Smooth muscle cell (in vitro differentiated cells): ENCODE results near the gene TMCC1. TPM values are rescaled to one million over a fixed set of nuclear protein-coding genes. Genes with fewer than 3 reads are reported as not detected.

Experiments used
- DNase-seq: peaks from one replicate; lab custom pipeline; 2025; ENCODE audit not compliant: unreplicated experiment; lab: John Stamatoyannopoulos, UW
- H2AFZ ChIP-seq: fragments of 200-600 bp; sonication (generic); 2 replicates; pipeline ENCODE4 v1.6.0; 2016; ENCODE audit warnings: antibody characterized with exemption, low read depth, mild to moderate bottlenecking
- H3F3A ChIP-seq: fragments of 200-600 bp; sonication (generic); 2 replicates; pipeline ENCODE4 v1.6.0; 2017; ENCODE audit warnings: antibody characterized with exemption, low read depth
- H3K27ac ChIP-seq: fragments of 200-600 bp; sonication (generic); 2 replicates; pipeline ENCODE4 v1.5.1; 2016; ENCODE audit warnings: low read depth, mild to moderate bottlenecking
- H3K27me3 ChIP-seq: fragments of 200-600 bp; sonication (generic); 2 replicates; pipeline ENCODE4 v1.6.1; 2016; ENCODE audit warnings: low read depth, mild to moderate bottlenecking
- H3K36me3 ChIP-seq: fragments of 200-600 bp; sonication (generic); 2 replicates; pipeline ENCODE4 v1.5.1; 2016; ENCODE audit warnings: low read depth
- H3K4me1 ChIP-seq: fragments of 200-600 bp; sonication (generic); 2 replicates; pipeline ENCODE4 v1.5.1; 2016; ENCODE audit warnings: low read depth
- H3K4me2 ChIP-seq: fragments of 200-600 bp; sonication (generic); 2 replicates; pipeline ENCODE4 v1.6.0; 2016; ENCODE audit warnings: mild to moderate bottlenecking
- H3K4me3 ChIP-seq: fragments of 200-600 bp; sonication (generic); 2 replicates; pipeline ENCODE4 v1.5.1; 2016; ENCODE audit warnings: mild to moderate bottlenecking
- H3K79me2 ChIP-seq: fragments of 200-600 bp; sonication (generic); 2 replicates; pipeline ENCODE4 v1.6.0; 2016; ENCODE audit warnings: low read depth, mild to moderate bottlenecking
- H3K9ac ChIP-seq: fragments of 200-600 bp; sonication (generic); 2 replicates; pipeline ENCODE4 v1.6.0; 2016; ENCODE audit warnings: low read depth
- H3K9me3 ChIP-seq: fragments of 200-600 bp; sonication (generic); replicated peaks from 2 replicates; pipeline ENCODE4 v1.5.1; 2016; ENCODE audit warnings: low read depth
- H4K20me1 ChIP-seq: fragments of 200-600 bp; sonication (generic); 2 replicates; pipeline ENCODE4 v1.6.0; 2016; ENCODE audit warnings: low read depth
- WGBS: methylation state at CpG from one replicate; pipeline ENCODE4 v1.1.7; 2016; ENCODE audit warnings: low lambda C conversion rate; 5-methylcytosine and 5-hydroxymethylcytosine counted together
- polyA plus RNA-seq: library from polyadenylated mRNA; unstranded; fragments of >200 nt; fragmentation: Nextera tagmentation; extraction: Ambion mirVana; gene quantifications from 2 replicates; pipeline ENCODE4 v1.2.1, GENCODE V29; 2016
- total RNA-seq: library from RNA; depleted of rRNA; stranded (reverse); fragments of >200 nt; gene quantifications from 2 replicates; pipeline ENCODE4 v1.2.3, GENCODE V29; 2014
- TF ChIP-seq, protein P1 (sequence below): fragments of 200-600 bp; sonication (generic); IDR thresholded peaks from 2 replicates; pipeline ENCODE4 v1.5.1; 2017; ENCODE audit warnings: borderline replicate concordance, mild to moderate bottlenecking, antibody characterized with exemption; ENCODE audit not compliant: insufficient read depth, poor library complexity, severe bottlenecking

TMCC1 gene
- total and polyA plus RNA-seq, 2 experiments from 2014 or later: 5.3 to 17.8 TPM

DNA sequence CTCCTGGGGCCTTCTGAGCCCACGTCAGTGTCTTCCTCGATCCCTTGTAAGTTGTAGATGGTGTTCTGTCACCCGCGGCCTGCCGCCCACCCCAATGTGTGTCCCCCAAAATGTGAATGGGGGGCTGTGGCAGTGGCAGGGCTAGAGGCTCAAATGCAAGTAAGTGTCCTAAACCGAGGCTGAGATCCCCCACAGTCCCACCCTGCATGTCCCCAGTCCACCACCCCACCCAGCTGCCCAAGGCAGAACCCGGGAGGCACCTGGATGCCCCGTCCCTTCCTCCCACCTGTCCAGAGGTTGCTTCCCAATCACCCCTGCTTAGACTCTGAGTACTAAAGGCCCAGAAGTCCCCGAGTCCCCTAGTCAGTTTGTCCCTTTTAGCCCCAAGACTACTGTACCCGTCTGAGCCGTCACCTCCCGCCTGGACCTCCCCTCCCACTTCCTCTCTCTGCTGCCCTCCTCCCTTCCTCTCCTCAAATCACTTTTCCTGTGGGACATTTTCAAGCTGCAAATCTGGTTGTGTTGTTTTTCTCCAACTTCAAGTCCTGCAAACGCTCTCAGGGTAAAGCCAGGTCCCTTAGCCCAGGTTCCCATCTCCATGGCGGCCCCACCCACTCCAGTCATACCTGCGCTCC, 275.2 kb downstream of the TMCC1 start:
- H3K79me2 ChIP-seq: no peaks in the 10 kb centered on the region
- H3K9ac ChIP-seq: no peak overlapping the region
- no peaks in the 10 kb centered on the region for H3K27me3 ChIP-seq
- TF ChIP-seq, protein P1, sequence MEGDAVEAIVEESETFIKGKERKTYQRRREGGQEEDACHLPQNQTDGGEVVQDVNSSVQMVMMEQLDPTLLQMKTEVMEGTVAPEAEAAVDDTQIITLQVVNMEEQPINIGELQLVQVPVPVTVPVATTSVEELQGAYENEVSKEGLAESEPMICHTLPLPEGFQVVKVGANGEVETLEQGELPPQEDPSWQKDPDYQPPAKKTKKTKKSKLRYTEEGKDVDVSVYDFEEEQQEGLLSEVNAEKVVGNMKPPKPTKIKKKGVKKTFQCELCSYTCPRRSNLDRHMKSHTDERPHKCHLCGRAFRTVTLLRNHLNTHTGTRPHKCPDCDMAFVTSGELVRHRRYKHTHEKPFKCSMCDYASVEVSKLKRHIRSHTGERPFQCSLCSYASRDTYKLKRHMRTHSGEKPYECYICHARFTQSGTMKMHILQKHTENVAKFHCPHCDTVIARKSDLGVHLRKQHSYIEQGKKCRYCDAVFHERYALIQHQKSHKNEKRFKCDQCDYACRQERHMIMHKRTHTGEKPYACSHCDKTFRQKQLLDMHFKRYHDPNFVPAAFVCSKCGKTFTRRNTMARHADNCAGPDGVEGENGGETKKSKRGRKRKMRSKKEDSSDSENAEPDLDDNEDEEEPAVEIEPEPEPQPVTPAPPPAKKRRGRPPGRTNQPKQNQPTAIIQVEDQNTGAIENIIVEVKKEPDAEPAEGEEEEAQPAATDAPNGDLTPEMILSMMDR: no peak
- 83% methylated on average over 14 of the region's 15 CpGs for WGBS
- H3K9me3 ChIP-seq: no peaks in the 10 kb centered on the region
- no peak overlapping the region for H3K27ac ChIP-seq
- DNase-seq: no peak
- H3F3A ChIP-seq: no peaks in the 10 kb centered on the region
- no peak overlapping the region for H3K4me3 ChIP-seq
- no peak overlapping the region for H3K4me2 ChIP-seq
- H3K36me3 ChIP-seq: no peaks in the 10 kb centered on the region
- H4K20me1 ChIP-seq: no peaks in the 10 kb centered on the region
- H3K4me1 ChIP-seq: no peaks in the 10 kb centered on the region
- H2AFZ ChIP-seq: no peak overlapping the region

DNA sequence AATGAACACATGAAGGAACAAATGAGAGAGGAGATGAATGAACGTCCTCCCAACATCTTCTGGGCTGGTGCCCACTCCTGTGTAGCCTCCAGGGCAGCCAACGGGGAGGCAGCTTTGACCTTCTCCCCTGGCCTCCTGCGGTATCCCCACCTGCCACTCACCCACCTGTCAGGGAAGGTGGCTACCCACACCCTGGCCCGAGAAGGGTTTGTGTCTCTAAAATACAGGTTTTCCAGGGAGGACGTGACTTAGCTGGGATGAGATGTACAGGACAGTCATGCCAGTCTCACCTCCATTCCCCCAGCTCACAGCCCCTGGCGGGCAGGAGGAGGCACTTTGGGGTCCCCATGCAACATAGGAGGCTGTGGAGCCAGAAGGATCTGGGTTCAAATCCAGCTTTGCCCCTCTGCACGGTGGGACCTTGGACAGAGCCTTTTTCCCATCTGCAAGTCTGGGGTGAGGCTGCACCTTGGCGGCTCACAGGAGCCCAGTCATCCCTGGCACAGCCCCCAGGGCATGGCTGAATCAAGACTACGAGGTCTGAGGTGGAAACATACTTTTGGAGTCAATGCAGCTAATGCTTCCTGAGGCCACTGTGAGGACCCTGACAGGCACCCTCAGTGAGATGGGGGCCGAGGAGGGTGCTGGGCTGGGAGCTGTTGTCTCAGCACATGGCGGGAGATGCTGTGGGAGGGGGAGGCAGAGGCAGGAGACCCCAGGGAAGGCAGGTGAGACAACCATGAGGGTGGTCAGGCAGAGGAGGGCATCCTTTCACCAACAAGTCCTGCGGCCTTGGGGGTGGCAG, 275.9 kb downstream of the TMCC1 start:
- H3F3A ChIP-seq: no peaks in the 10 kb centered on the region
- H3K36me3 ChIP-seq: no peaks in the 10 kb centered on the region
- TF ChIP-seq, protein P1: no peak
- no peaks in the 10 kb centered on the region for H4K20me1 ChIP-seq
- H3K9me3 ChIP-seq: no peaks in the 10 kb centered on the region
- 97% methylated on average over 12 of the region's 12 CpGs for WGBS
- no peak overlapping the region for H2AFZ ChIP-seq
- peak overlapping the region; percentile 46 for H3K9ac ChIP-seq
- H3K27me3 ChIP-seq: no peaks in the 10 kb centered on the region
- no peaks in the 10 kb centered on the region for H3K4me1 ChIP-seq
- H3K79me2 ChIP-seq: no peaks in the 10 kb centered on the region
- H3K4me3 ChIP-seq: no peak overlapping the region
- H3K4me2 ChIP-seq: no peak overlapping the region
- DNase-seq: no peak
- peak overlapping the region; percentile 88 for H3K27ac ChIP-seq

DNA sequence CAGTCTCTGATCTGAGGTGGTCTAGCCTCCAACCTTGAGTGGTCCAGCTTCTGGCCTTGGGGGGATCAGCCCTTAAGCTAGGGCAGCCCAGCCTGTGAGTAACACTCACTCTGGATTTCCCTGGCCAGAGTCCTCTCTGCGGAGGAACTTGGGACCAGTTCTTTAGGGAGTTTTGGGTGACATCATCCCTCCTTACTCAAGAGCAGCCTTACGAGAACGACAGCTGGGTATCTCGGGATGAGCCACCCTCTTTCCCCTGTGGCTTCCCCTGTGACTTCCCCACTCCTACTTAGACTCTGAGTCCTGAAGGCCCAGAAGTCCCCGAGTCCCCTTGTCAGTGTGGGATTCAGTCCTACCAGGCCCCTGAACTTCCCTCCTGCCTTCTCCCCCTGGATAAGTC, 276.8 kb downstream of the TMCC1 start:
- Histone ChIP-seq H3K4me2 (peak overlapping the region; percentile 43), H4K20me1 (no peaks in the 10 kb centered on the region), H2AFZ (no peak overlapping the region), H3K36me3 (no peaks in the 10 kb centered on the region), H3K27me3 (no peaks in the 10 kb centered on the region), H3K4me3 (no peak overlapping the region), H3F3A (no peaks in the 10 kb centered on the region), H3K9me3 (no peaks in the 10 kb centered on the region), H3K27ac (peak overlapping the region; percentile 88), H3K4me1 (no peaks in the 10 kb centered on the region), H3K79me2 (no peaks in the 10 kb centered on the region), H3K9ac (peak overlapping the region; percentile 46)
- TF ChIP-seq, protein P1: no peak
- WGBS: 9% methylated on average over 5 of the region's 5 CpGs
- no peak for DNase-seq
